Measurements from ENCODE around the gene MKNK1.

MKNK1 gene

GRCh38 chr1:46605232-46605631 lies 1.2 kb upstream of the MKNK1 start:
- Histone ChIP-seq H3K36me3 (ENCODE audit: control insufficient read depth, insufficient read depth, low read length) (peaks cover 16% of the 10 kb centered on the region), H3K4me3 (ENCODE audit: low read length) (no peak overlapping the region), H3K9ac (ENCODE audit: low read length) (no peak overlapping the region), H3K9me3 (ENCODE audit: control insufficient read depth, low read length) (no peaks in the 10 kb centered on the region), H3K4me1 (ENCODE audit: control insufficient read depth, insufficient read depth, low read length) (peaks cover 25% of the 10 kb centered on the region), H3K27me3 (ENCODE audit: control insufficient read depth, insufficient read depth, low read length) (no peaks in the 10 kb centered on the region)

- no peaks in the 10 kb centered on the region for H3K27me3 ChIP-seq (ENCODE audit: control insufficient read depth, insufficient read depth, low read length)
Observed at GRCh38 chr1:46603481-46603857, 599 bp downstream of the MKNK1 start.

GRCh38 chr1:46601257-46602007 lies 2.6 kb downstream of the MKNK1 start:
- no peak overlapping the region for H3K4me3 ChIP-seq (ENCODE audit: low read length)
- no peaks in the 10 kb centered on the region for H3K36me3 ChIP-seq (ENCODE audit: control insufficient read depth, insufficient read depth, low read length)
- no peaks in the 10 kb centered on the region for H3K9me3 ChIP-seq (ENCODE audit: control insufficient read depth, low read length)
- peaks cover 25% of the 10 kb centered on the region for H3K4me1 ChIP-seq (ENCODE audit: control insufficient read depth, insufficient read depth, low read length)
- no peak overlapping the region for H3K9ac ChIP-seq (ENCODE audit: low read length)
- no peaks in the 10 kb centered on the region for H3K27me3 ChIP-seq (ENCODE audit: control insufficient read depth, insufficient read depth, low read length)

More at GRCh38 chr1:46603481-46603857, 599 bp downstream of the MKNK1 start:
- Histone ChIP-seq H3K36me3 (ENCODE audit: control insufficient read depth, insufficient read depth, low read length) (peaks cover 4% of the 10 kb centered on the region), H3K4me3 (ENCODE audit: low read length) (peak overlapping the region; percentile 48), H3K9me3 (ENCODE audit: control insufficient read depth, low read length) (no peaks in the 10 kb centered on the region), H3K9ac (ENCODE audit: low read length) (peak overlapping the region; percentile 84), H3K4me1 (ENCODE audit: control insufficient read depth, insufficient read depth, low read length) (peaks cover 25% of the 10 kb centered on the region)

- H3K9me3 ChIP-seq (ENCODE audit: control insufficient read depth, low read length): no peaks in the 10 kb centered on the region
- no peak overlapping the region for H3K9ac ChIP-seq (ENCODE audit: low read length)
- H3K4me1 ChIP-seq (ENCODE audit: control insufficient read depth, insufficient read depth, low read length): peaks cover 19% of the 10 kb centered on the region
- H3K4me3 ChIP-seq (ENCODE audit: low read length): no peak overlapping the region
- no peaks in the 10 kb centered on the region for H3K36me3 ChIP-seq (ENCODE audit: control insufficient read depth, insufficient read depth, low read length)
- no peaks in the 10 kb centered on the region for H3K27me3 ChIP-seq (ENCODE audit: control insufficient read depth, insufficient read depth, low read length)
Observed at GRCh38 chr1:46599059-46599970, 4.8 kb downstream of the MKNK1 start.

- Histone ChIP-seq H3K4me1 (ENCODE audit: control insufficient read depth, insufficient read depth, low read length) (peaks cover 8% of the 10 kb centered on the region), H3K27me3 (ENCODE audit: control insufficient read depth, insufficient read depth, low read length) (no peaks in the 10 kb centered on the region)
Observed at GRCh38 chr1:46596846-46597245, 7.2 kb downstream of the MKNK1 start.

GRCh38 chr1:46596036-46596435 lies 8.0 kb downstream of the MKNK1 start:
- no peak overlapping the region for H3K9ac ChIP-seq (ENCODE audit: low read length)
- peaks cover under 1% of the 10 kb centered on the region for H3K4me1 ChIP-seq (ENCODE audit: control insufficient read depth, insufficient read depth, low read length)
- H3K4me3 ChIP-seq (ENCODE audit: low read length): no peak overlapping the region
- no peaks in the 10 kb centered on the region for H3K27me3 ChIP-seq (ENCODE audit: control insufficient read depth, insufficient read depth, low read length)
- H3K36me3 ChIP-seq (ENCODE audit: control insufficient read depth, insufficient read depth, low read length): no peaks in the 10 kb centered on the region
- no peaks in the 10 kb centered on the region for H3K9me3 ChIP-seq (ENCODE audit: control insufficient read depth, low read length)

More at GRCh38 chr1:46596846-46597245, 7.2 kb downstream of the MKNK1 start:
- no peak overlapping the region for H3K9ac ChIP-seq (ENCODE audit: low read length)
- H3K36me3 ChIP-seq (ENCODE audit: control insufficient read depth, insufficient read depth, low read length): no peaks in the 10 kb centered on the region
- no peak overlapping the region for H3K4me3 ChIP-seq (ENCODE audit: low read length)
- H3K9me3 ChIP-seq (ENCODE audit: control insufficient read depth, low read length): no peaks in the 10 kb centered on the region

- H3K36me3 ChIP-seq (ENCODE audit: control insufficient read depth, insufficient read depth, low read length): peaks cover 5% of the 10 kb centered on the region
- H3K4me3 ChIP-seq (ENCODE audit: low read length): no peak overlapping the region
- H3K9me3 ChIP-seq (ENCODE audit: control insufficient read depth, low read length): no peaks in the 10 kb centered on the region
- no peaks in the 10 kb centered on the region for H3K4me1 ChIP-seq (ENCODE audit: control insufficient read depth, insufficient read depth, low read length)
- H3K27me3 ChIP-seq (ENCODE audit: control insufficient read depth, insufficient read depth, low read length): no peaks in the 10 kb centered on the region
- no peak overlapping the region for H3K9ac ChIP-seq (ENCODE audit: low read length)
Observed at GRCh38 chr1:46595127-46595526, 8.9 kb downstream of the MKNK1 start.

GRCh38 chr1:46594063-46594462 lies 10.0 kb downstream of the MKNK1 start:
- Histone ChIP-seq H3K9me3 (ENCODE audit: control insufficient read depth, low read length) (no peaks in the 10 kb centered on the region), H3K4me1 (ENCODE audit: control insufficient read depth, insufficient read depth, low read length) (no peaks in the 10 kb centered on the region), H3K36me3 (ENCODE audit: control insufficient read depth, insufficient read depth, low read length) (peaks cover 14% of the 10 kb centered on the region)

GRCh38 chr1:46592823-46593222 lies 11.2 kb downstream of the MKNK1 start:
- Histone ChIP-seq H3K4me1 (ENCODE audit: control insufficient read depth, insufficient read depth, low read length) (no peaks in the 10 kb centered on the region), H3K9ac (ENCODE audit: low read length) (no peak overlapping the region), H3K27me3 (ENCODE audit: control insufficient read depth, insufficient read depth, low read length) (no peaks in the 10 kb centered on the region), H3K4me3 (ENCODE audit: low read length) (no peak overlapping the region), H3K36me3 (ENCODE audit: control insufficient read depth, insufficient read depth, low read length) (peaks cover 14% of the 10 kb centered on the region), H3K9me3 (ENCODE audit: control insufficient read depth, low read length) (no peaks in the 10 kb centered on the region)

More at GRCh38 chr1:46594063-46594462, 10.0 kb downstream of the MKNK1 start:
- Histone ChIP-seq H3K9ac (ENCODE audit: low read length) (no peak overlapping the region), H3K4me3 (ENCODE audit: low read length) (no peak overlapping the region), H3K27me3 (ENCODE audit: control insufficient read depth, insufficient read depth, low read length) (no peaks in the 10 kb centered on the region)

GRCh38 chr1:46589529-46589928 lies 14.5 kb downstream of the MKNK1 start:
- H3K9ac ChIP-seq (ENCODE audit: low read length): no peak overlapping the region
- no peaks in the 10 kb centered on the region for H3K4me1 ChIP-seq (ENCODE audit: control insufficient read depth, insufficient read depth, low read length)
- H3K9me3 ChIP-seq (ENCODE audit: control insufficient read depth, low read length): no peaks in the 10 kb centered on the region
- H3K36me3 ChIP-seq (ENCODE audit: control insufficient read depth, insufficient read depth, low read length): peaks cover 14% of the 10 kb centered on the region
- no peak overlapping the region for H3K4me3 ChIP-seq (ENCODE audit: low read length)
- H3K27me3 ChIP-seq (ENCODE audit: control insufficient read depth, insufficient read depth, low read length): no peaks in the 10 kb centered on the region

- H3K9me3 ChIP-seq (ENCODE audit: control insufficient read depth, low read length): no peaks in the 10 kb centered on the region
Observed at GRCh38 chr1:46587069-46587468, 17.0 kb downstream of the MKNK1 start.

GRCh38 chr1:46585312-46585938 lies 18.6 kb downstream of the MKNK1 start:
- H3K9ac ChIP-seq (ENCODE audit: low read length): no peak overlapping the region
- no peaks in the 10 kb centered on the region for H3K4me1 ChIP-seq (ENCODE audit: control insufficient read depth, insufficient read depth, low read length)
- H3K4me3 ChIP-seq (ENCODE audit: low read length): no peak overlapping the region
- peaks cover 17% of the 10 kb centered on the region for H3K36me3 ChIP-seq (ENCODE audit: control insufficient read depth, insufficient read depth, low read length)
- H3K27me3 ChIP-seq (ENCODE audit: control insufficient read depth, insufficient read depth, low read length): no peaks in the 10 kb centered on the region
- no peaks in the 10 kb centered on the region for H3K9me3 ChIP-seq (ENCODE audit: control insufficient read depth, low read length)

More at GRCh38 chr1:46587069-46587468, 17.0 kb downstream of the MKNK1 start:
- H3K9ac ChIP-seq (ENCODE audit: low read length): no peak overlapping the region
- no peak overlapping the region for H3K4me3 ChIP-seq (ENCODE audit: low read length)
- peaks cover 19% of the 10 kb centered on the region for H3K36me3 ChIP-seq (ENCODE audit: control insufficient read depth, insufficient read depth, low read length)
- no peaks in the 10 kb centered on the region for H3K4me1 ChIP-seq (ENCODE audit: control insufficient read depth, insufficient read depth, low read length)
- no peaks in the 10 kb centered on the region for H3K27me3 ChIP-seq (ENCODE audit: control insufficient read depth, insufficient read depth, low read length)
